ENCODE measurements around the gene DBP.

Gene DBP

DNA sequence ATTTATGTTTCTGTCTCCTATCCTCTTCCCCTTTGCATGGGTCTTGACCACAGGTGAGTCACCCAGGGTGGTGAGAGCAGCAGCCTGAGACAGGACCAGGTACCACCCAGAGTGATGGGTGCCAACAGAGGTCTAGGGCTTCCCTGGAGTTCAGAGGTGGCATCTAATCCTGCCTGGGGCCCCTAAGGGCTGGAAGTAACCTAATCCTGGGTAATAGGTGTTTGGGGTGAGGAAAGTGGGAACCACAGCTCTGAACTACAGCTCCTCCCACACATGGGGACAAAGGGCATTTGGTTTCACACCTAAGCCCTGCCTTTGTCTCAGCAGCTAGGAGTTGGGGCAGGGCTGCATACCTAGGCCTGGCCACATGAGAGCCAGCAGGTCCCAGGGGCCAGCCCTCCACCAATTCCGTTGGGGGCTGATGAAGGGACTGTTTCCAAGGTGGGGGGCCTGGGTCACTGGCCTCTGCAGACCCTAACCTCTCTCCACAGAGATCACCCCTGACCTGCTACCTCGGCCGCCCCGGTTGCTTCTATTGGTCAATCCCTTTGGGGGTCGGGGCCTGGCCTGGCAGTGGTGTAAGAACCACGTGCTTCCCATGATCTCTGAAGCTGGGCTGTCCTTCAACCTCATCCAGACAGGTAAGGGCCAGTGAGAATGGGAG lies 9.8 kb downstream of the DBP start:
- no peak for DNase-seq (ENCODE audit: low read depth)

DNA sequence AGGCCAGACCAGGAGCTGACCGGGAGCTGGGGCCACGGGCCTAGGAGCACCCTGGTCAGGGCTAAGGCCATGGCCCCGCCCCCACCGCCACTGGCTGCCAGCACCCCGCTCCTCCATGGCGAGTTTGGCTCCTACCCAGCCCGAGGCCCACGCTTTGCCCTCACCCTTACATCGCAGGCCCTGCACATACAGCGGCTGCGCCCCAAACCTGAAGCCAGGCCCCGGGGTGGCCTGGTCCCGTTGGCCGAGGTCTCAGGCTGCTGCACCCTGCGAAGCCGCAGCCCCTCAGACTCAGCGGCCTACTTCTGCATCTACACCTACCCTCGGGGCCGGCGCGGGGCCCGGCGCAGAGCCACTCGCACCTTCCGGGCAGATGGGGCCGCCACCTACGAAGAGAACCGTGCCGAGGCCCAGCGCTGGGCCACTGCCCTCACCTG lies 11.3 kb downstream of the DBP start:
- DNase-seq (ENCODE audit: low read depth): no peak

DNA sequence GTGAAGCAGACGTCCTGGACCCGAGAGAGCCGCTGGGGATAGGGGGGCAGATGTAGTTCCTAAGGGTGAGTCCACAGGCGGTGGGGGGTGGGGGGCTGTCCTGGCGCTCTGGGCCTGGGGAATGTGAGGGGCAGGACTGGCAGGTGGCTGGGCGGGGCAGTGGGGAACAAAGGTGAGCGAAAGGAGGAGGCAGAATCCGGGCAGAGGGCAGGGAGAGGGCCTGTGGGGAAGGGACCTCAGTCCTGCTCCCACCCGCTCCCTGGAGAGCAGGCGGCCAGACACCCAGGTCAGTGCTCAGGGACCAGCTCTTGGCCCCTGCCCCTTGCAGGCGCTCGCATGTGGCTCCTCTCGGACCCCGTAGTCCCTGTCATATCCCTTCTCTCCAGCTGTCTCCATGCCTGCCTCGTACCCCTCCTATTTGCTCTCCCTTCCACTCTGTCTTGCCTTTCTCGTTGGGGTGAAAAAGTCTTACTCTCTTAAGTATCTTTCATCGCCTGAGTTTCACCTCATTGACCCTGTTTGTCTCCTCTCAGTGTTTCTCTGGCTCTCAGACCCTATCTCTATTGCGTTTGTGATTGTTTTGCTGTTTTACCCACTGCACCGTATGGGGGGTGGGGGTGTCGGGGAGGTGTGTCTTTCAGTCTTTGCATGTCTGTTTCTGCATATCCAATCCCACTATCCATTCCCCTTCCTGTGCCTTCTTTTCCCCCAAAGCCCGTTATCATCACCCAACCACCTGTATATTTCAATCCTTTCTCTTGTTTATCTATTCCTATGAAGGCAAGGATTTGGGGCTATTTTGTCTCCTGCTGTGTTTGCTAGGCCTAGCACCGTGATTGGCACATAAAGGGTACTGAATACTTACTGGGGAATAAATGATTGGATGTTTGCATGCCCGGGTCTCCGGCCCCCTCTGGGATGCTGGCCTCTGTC lies 12.1 kb downstream of the DBP start:
- no peak for DNase-seq (ENCODE audit: low read depth)

DNA sequence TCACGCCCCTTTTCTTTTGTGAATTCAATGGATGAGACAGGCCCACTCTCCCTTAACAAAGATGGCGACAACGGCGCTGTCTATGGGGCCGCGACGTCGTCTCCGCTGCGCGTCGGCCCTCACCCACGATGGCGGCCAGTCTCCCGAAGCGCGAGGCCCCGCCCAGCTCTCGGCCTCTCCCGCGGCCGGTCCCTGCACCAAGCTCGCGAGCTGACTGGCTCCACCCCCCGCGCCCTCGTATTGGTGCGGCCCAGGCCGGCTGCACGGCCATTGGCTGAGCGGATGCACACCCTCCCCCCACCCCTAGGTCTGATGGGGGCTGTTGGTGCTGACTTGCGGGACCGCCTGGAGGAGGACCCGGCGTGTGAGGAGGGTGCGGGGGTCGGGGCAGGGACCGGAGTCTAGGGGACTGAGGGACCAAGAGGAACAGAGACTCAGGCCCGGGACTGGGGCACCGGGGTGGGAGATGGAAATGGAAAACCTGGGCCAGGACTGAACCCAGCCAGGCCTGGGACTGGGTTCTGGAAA lies 13.0 kb downstream of the DBP start:
- DNase-seq (ENCODE audit: low read depth): peak; percentile 76

DNA sequence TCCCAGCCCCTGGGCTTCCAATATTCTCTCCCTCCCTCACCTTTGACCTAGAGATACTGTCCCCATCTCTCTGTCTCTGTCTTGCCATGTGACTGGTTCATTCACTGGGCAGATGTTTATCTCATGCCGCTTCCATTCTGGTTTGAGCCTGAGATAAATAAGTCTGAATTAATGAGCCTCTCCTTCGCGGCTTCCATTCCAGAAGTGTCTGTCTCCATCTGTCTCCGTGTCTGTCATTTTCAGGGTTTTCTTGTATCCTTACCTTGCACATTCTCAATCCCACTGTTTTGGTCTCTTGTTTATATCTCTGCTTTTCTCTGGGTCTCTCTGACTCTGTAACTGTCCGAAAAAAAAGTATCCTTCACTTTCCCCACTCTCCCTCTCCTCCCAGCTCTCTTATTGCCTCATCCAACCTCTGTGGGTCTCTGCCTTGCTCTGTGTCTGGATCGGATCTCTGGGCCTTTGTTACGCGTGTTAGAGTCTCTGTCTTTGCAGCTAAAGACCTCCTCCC lies 13.6 kb downstream of the DBP start:
- no peak for DNase-seq (ENCODE audit: low read depth)

DNA sequence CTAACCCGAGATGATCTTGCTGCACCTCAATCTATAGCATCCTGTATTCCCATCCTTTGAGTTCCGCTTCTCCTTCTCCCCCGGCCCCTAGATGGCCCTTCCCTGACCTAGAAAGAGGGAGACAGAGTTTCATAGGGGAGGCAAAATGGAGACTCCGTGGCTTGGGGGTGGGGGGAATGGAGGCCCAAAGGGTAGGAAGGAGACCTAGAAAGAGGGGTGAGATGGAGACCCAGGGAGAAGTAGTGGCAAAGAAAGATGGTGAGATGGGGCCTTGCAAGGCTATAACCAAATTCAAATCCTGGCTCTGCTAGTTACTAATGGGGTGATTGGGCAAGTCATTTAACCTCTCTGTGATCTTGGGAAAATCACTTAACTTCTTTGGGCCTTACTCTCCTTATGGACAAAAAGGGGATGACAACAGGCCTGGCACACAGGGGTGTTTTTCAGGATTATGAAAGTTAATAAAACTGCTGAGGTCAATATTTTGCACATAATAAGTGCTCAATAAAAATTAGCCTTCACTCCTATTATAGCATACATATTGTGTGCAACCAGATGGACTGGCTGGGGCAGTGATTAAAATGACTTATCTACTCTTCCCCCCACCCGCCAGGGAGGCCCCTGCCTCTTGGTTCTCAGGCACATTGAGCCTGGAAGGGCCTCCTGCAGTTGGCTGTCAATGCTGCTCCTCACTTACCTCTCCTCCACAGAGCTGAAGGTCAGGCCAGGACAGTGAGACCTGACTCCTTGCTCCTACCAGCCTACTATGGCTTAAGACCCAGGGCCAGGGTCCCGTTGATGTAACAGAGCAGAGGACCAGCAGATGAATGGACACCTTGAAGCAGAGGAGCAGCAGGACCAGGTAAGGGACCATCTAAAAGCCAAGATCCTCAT lies 17.2 kb downstream of the DBP start:
- DNase-seq (ENCODE audit: low read depth): no peak

DNA sequence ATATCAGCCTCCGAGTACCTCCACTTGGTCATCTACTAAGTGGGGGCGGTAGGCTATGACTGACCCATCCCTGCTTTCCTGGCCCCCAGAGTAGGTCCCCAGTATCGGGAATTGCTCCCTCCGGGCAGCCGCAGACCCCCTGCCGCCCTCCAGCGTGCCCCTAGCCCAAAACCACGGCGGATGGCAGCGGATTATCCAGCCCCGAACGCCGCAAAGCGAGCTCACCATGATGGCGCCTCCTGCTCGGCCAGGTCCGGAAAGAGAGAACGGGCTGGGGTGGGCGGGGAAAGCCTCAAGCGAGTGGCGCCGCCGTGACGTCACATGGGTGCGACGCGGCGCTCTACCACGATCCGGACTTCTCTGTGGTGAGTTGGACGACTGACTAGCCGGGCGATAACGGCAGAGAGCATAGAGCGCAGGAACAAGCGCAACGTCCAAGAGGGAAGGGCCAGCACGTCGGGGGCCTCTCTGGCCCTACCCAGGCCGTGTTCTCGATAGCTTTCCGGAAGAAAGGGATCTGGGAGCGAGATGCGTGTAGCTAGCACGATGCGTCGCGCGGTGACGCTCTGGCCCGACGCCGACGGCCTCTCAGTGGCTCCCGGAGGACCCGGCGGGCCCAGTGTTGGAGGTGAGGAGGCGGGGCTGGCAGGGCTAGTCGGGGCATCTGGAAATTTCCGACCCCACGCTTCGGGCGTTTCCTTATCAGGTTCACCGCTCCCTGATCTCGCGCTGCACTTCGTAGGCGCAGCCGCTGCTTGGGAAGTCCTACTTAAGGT lies 18.1 kb downstream of the DBP start, which contains the start of the genes RPL18 and SPHK2:
TSS of gene RPL18 (minus strand) at position 263 of the 776 bp plus-strand sequence. CDS start at position 228, 35 bp downstream.
TSS of gene SPHK2 (plus strand) at position 591 of the 776 bp plus-strand sequence. CDS start 1,009 bp downstream, outside the sequence.
- peak; percentile 99 for DNase-seq (ENCODE audit: low read depth)

DNA sequence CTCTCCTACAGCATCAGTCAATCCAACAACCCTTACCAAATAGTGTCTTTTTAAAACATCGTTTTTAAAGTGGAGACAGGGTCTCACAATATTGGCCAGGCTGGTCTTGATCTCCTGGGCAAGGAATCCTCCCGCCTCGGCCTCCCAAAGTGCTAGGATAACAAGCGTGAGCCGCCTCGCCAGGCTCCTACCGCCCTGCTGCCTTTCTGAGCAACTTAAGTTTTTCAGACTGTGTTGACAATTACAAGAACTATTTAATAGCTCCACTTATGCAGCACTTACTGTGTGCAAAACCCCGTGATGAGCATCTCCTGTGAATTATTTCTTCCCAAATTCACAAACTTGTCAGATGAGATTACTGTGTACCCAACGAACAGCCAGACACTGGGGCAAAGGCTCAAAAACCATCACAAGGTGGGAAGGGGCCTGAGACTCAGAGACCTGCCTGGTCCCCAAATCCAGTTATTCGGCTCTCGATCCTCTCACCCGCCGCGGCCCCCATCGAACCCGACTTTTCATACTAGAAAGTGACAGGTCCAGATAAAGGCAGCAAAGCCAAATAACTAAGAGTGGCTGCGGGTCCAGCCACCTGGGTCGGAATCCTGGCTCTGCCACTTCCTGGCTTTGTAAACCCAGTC lies 18.8 kb downstream of the DBP start:
- DNase-seq (ENCODE audit: low read depth): no peak

DNA sequence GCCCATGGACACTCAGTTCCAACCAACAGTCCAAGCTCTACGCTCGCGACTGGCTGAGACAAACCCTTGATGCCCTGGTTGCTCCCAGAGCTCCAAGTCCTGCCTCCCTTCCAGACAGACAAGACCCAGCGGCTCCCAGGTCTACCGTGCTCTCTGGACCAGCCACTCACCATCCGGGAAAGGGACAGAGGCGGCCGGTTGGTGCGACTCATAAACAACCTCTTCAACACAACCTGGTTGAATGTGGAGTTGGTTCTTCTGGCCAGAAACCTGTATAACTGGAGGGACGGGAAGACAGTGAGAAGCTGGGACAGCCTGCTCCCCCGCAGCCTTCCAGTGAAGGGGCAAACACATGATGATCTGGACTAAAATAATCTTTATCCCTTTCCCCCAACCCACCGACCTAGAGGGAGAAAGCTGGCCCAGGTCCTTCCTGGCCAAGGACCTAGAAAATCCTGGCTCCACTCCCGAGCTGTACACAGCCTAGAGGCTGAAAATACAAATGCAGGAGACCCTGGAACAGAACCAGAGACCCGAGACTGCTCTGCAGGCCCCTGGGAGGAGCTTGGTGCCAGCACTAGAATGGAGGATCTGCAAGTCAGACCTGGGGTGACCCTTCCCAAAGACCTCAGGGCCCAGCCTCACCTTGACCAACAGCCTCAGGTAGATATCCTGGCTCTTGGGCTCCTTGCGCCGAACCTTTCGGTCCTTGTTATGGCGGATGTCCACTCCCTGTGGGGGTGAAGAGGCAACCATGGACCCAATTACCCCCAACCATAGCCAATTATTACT lies 19.8 kb downstream of the DBP start:
- no peak for DNase-seq (ENCODE audit: low read depth)

DNA sequence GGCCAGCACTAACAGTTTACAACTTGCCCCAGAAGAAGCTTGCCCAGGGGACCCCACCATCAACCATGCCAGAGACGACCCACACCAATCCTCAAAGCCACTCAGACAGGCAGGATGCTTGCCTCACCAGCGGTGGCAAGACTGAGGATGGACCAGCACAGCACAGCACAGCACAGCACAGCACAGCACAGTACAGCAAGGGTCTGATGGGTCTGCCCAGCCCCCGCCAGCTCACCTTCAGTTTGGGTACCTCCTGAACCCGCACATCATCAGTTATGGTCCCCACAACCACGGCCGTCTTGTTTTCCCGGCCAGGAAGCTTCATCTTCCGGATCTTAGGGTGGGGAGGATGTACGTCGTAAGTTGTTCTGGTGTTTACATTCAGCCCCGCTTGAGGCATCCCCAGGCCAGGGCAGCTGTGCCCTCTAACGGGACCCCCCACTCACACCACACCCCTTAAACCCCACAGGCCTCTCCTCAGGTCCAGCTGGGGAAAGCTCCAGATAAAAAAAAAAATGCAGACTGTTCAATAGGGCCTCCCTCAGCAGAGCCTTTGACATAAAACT lies 20.6 kb downstream of the DBP start:
- DNase-seq (ENCODE audit: low read depth): no peak

DNA sequence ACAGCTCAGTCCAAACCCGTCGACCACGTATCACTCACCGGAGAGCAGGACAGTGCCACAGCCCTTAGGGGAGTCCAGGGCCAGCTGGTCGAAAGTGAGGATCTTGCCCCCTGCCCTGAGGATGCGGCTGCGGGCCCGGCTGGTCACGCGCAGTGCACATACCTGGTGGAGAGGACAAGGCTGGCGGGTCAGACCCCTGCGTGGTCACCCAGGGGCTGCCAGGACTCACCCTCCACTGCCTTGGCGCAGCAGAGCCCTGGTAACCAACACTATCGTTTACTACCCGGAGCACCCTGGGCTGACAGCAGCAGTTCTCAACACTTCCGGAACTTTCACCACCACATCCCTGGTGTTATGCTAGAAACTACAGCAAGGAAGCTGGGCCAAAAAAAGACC lies 21.1 kb downstream of the DBP start:
- DNase-seq (ENCODE audit: low read depth): no peak

DNA sequence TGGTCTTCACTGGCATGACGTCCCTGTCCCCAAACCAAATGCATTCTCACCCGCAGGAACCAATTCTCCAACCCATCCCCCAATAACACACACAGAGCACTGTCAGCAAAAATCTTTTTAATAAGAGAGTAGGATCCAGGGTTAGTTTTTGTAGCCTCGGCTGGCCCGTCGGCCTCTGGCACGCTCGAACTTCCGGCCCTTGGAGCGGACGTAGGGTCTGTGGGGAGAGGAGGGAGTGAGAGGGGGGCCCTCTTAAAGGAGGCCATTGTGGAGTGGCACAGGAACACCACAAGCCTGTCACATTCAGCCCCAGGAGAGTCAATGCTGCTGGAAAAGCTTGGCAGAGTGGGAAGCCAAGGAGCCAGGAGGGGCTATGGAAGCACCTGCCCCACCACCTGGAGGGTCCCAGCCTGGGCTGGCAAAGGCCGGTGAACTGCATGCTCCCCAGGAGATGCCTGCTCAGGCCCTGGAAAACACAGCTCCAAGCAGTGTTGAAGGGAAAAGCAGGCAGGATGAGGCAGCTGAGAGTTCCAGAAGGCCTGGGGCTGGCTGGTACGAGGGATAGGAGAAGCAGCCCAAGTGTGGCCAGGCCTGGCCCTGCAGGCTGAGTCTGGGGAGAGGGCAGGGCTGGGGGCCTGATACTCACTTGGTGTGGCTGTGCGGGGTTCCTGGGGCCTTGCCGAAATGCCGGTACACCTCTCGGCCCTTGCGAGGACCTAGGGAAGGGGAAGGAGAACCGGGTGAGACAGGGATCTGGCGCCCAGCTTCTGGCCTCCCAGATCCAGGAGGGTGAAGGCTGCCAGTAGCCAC lies 21.7 kb downstream of the DBP start:
- no peak for DNase-seq (ENCODE audit: low read depth)

DNA sequence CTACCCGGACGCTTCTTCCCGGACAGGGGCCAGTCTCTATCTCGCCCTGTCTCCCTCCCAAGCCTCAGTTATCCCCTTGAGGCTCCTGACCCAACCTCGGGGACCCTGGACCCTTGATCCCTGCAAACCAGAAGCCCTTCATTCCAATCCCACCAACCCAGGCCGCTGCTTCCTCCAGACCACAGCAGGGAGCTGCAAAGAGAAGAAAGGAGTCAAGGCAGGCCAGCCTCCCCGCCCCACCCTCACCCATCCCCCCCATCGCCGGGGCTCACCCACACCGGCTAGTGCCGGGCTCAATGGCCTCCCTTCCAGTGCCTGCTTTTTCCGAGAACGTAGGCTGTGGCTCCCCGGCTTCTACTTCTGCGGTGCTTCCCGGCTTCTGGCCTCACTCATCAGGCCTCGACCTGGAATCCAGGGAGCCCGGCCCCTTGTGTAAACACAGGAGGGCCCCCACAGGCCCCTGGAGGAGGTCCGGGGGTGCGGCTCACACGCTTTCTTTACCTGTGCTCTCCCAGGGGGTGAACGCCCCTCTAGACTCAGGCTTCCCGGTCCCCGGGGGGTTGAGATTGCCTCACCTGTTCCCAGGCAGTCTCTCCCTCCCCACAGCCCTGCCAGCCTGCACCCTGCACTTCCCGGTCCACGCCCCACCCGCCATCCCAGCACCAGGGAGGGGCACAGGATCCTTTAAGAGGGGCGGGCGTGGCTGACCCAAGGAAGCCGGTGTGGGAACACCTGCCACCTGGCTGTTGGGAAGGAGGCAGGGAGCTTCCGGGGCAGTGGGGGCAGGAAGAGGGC lies 22.5 kb downstream of the DBP start, which contains the start of gene FAM83E:
TSS of gene FAM83E (minus strand) at position 641 of the 795 bp plus-strand sequence. CDS start 1,704 bp downstream, outside the sequence.
- DNase-seq (ENCODE audit: low read depth): no peak

DNA sequence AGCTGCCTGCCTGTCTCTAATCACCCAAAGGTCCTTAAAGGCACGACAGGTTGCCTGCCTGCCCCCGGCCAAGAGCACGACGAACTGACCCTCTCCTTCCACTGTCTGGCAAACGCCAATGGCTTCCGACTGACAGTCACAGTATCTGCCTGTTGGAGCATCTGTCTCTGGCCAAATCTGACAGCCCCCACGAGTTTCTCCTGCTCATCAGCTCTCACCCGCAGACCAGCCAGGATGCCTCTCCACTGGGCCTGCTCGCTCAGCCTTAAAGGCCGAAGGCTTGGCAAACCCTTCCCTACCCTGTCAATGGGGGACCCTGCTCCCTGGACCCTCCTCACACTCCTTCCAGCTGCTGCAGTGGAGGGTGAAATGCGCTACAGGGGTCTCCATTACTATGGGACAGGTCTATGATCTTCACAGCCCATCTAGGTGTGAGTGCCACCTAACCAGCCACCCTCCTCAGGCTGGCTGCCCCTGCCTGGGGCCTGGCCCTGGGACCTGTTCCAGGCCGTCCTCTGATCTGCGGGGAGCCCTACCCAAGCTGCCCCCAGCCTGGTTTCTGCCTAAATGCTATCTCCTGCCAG lies 23.2 kb downstream of the DBP start:
- DNase-seq (ENCODE audit: low read depth): no peak

DNA sequence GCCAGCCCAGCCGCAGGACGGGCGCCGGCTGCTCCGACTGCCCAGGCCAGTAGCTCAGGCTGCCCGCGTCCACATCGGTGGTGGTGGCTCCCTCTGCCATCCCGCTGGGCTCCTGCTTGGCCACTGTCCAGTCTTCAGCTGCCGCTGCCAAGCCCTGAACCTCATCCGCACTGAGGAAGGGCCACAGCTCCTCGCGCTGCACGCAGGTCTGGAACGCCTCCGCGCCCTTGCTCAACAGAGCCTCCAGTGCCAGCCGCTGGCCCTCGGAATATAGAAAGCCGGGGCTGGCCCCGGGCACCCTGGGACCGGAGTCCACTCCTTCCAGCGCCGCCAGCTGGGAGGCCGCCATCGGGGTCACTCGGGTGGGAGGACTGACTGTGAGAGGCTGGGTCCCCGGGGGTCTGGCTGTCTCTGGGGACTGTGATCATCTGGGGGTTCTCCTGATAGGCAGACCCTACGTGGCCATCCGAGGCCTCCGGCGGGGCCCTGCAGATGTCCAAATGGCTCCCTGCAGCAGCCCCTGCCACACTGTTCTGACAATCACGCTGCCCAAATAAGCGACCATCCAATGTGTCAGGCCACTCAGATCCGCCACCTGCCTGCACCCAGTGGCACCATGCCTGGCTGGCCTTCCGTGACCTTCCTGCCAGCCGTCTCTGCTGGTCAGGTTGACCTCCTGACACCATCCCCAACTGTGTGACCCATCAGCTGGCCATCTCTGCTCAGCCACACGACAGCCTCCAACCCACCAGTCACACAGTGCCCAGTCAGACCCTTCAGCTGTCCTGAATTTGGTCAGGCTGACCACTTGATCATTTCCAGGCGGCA lies 23.9 kb downstream of the DBP start:
- DNase-seq (ENCODE audit: low read depth): no peak

DNA sequence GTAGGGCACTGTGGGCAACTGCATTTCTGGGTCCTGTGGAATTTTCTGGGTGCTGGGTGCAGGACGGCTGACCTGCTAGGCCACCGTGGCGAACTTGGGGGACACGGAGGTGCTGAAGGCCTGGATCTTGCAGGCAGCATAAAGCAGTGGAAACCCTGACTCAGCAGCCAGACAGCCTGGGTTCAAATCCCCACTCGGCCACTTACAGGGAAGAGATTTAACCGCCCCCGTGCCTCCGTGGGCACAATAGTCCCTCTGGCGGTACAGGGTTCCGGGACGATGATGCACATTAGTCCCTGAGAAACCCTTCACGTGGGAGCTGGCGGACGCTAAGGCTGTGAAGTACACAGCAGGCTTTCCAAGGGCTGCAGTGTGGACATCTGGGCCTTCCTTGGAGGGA lies 25.3 kb downstream of the DBP start:
- DNase-seq (ENCODE audit: low read depth): no peak
